HG03520 (cell line): ENCODE results near the gene SUGCT.

ENCODE experiments used
- ATAC-seq: cut with Tn5 transposase; IDR thresholded peaks from one replicate; pipeline ENCODE4 v1.9.1; 2021; ENCODE audit warnings: mild to moderate bottlenecking, moderate library complexity; ENCODE audit not compliant: unreplicated experiment

SUGCT gene

GRCh38 chr7:40507166-40507565 is 372.4 kb downstream of the SUGCT start:
- no peak for ATAC-seq

- no peak for ATAC-seq
Measured at GRCh38 chr7:40509287-40509996, 374.6 kb downstream of the SUGCT start.

GRCh38 chr7:40516376-40516775 is 381.6 kb downstream of the SUGCT start:
- no peak for ATAC-seq

- ATAC-seq, result no peak
Measured at GRCh38 chr7:40519009-40519408, 384.2 kb downstream of the SUGCT start.

GRCh38 chr7:40520986-40521738 is 386.4 kb downstream of the SUGCT start:
- ATAC-seq, result no peak

- no peak for ATAC-seq
Measured at GRCh38 chr7:40525764-40526163, 391.0 kb downstream of the SUGCT start.

- no peak for ATAC-seq
Measured at GRCh38 chr7:40526951-40527715, 392.3 kb downstream of the SUGCT start.

GRCh38 chr7:40527723-40528122 is 392.9 kb downstream of the SUGCT start:
- ATAC-seq, result no peak

- no peak for ATAC-seq
Measured at GRCh38 chr7:40530292-40530691, 395.5 kb downstream of the SUGCT start.

GRCh38 chr7:40531956-40532355 is 397.2 kb downstream of the SUGCT start:
- no peak for ATAC-seq

- no peak for ATAC-seq
Measured at GRCh38 chr7:40535678-40536077, 400.9 kb downstream of the SUGCT start.

GRCh38 chr7:40536421-40536820 is 401.6 kb downstream of the SUGCT start:
- no peak for ATAC-seq

- no peak for ATAC-seq
Measured at GRCh38 chr7:40538281-40538680, 403.5 kb downstream of the SUGCT start.

GRCh38 chr7:40541336-40541735 is 406.5 kb downstream of the SUGCT start:
- ATAC-seq, result no peak

- no peak for ATAC-seq
Measured at GRCh38 chr7:40542982-40543741, 408.4 kb downstream of the SUGCT start.

GRCh38 chr7:40544221-40544723 is 409.5 kb downstream of the SUGCT start:
- no peak for ATAC-seq

- ATAC-seq, result no peak
Measured at GRCh38 chr7:40544871-40545303, 410.1 kb downstream of the SUGCT start.

GRCh38 chr7:40545739-40546138 is 410.9 kb downstream of the SUGCT start:
- ATAC-seq, result no peak

- no peak for ATAC-seq
Measured at GRCh38 chr7:40546616-40547501, 412.1 kb downstream of the SUGCT start.
